Placental epithelial cell (primary cell): ENCODE data around the gene ETNPPL. TPM values are rescaled to one million over a fixed set of nuclear protein-coding genes. Genes with fewer than 3 reads are reported as not detected.

Experiments
- total RNA-seq: library from RNA; depleted of rRNA; stranded (reverse); fragments of >200 nt; gene quantifications from 2 replicates; pipeline ENCODE4 v1.2.3, GENCODE V29; 2012

Gene ETNPPL
- not detected in 2 replicates for total RNA-seq

GRCh38 chr4:108762559-108763225, at the start of gene ETNPPL:
TSS of gene ETNPPL (minus strand) at chr4:108763053. CDS start at chr4:108762898, 155 bp downstream.

Other genes starting within 250 kb of the ETNPPL start
- gene RPL34, start 142.5 kb downstream of the ETNPPL start, total RNA-seq: 376 and 544 TPM in 2 replicates
- gene OSTC, start 112.5 kb downstream of the ETNPPL start, total RNA-seq: 353 and 362 TPM in 2 replicates